ENCODE results near the gene SAMM50. TPM values are rescaled to one million over a fixed set of nuclear protein-coding genes. Genes with fewer than 3 reads are reported as not detected.
"Not testable (repeated sequence)": the region's sequence is repeated elsewhere in the genome, so short reads cannot be mapped to it uniquely, and the experiment has no call there.

SAMM50 gene
- total RNA-seq, 1 experiment from 2014 or later = 57.5 TPM

GRCh38 chr22:44000123-44000522, 44.9 kb downstream of the SAMM50 start:
- no peak for DNase-seq (ENCODE audit: low read depth)

- DNase-seq (ENCODE audit: low read depth) = no peak
Observed at GRCh38 chr22:44001521-44001920, 46.3 kb downstream of the SAMM50 start.

- DNase-seq (ENCODE audit: low read depth) = no peak
Observed at GRCh38 chr22:44002324-44002723, 47.1 kb downstream of the SAMM50 start.

- no peak for DNase-seq (ENCODE audit: low read depth)
Observed at GRCh38 chr22:44002997-44003396, 47.8 kb downstream of the SAMM50 start.

GRCh38 chr22:44003405-44004103, 48.3 kb downstream of the SAMM50 start:
- no peak for DNase-seq (ENCODE audit: low read depth)

GRCh38 chr22:44004104-44004460, 48.8 kb downstream of the SAMM50 start:
- no peak for DNase-seq (ENCODE audit: low read depth)

GRCh38 chr22:44005524-44005923, 50.3 kb downstream of the SAMM50 start:
- no peak for DNase-seq (ENCODE audit: low read depth)

- DNase-seq (ENCODE audit: low read depth) = no peak
Observed at GRCh38 chr22:44012162-44012561, 56.9 kb downstream of the SAMM50 start.

GRCh38 chr22:44012591-44012990, 57.3 kb downstream of the SAMM50 start:
- no peak for DNase-seq (ENCODE audit: low read depth)

GRCh38 chr22:44014241-44014640, 59.0 kb downstream of the SAMM50 start:
- no peak for DNase-seq (ENCODE audit: low read depth)

- not testable (repeated sequence) for DNase-seq (ENCODE audit: low read depth)
Observed at GRCh38 chr22:44016586-44016985, 61.3 kb downstream of the SAMM50 start.

GRCh38 chr22:44018594-44018993, 63.4 kb downstream of the SAMM50 start:
- DNase-seq (ENCODE audit: low read depth) = no peak

GRCh38 chr22:44019416-44019815, 64.2 kb downstream of the SAMM50 start:
- DNase-seq (ENCODE audit: low read depth) = no peak

- no peak for DNase-seq (ENCODE audit: low read depth)
Observed at GRCh38 chr22:44019846-44020245, 64.6 kb downstream of the SAMM50 start.

- DNase-seq (ENCODE audit: low read depth) = peak; percentile 69
Observed at GRCh38 chr22:44020981-44021380, 65.7 kb downstream of the SAMM50 start.

- peak; percentile 46 for DNase-seq (ENCODE audit: low read depth)
Observed at GRCh38 chr22:44023404-44024287, 68.4 kb downstream of the SAMM50 start.

- peak; percentile 20 for DNase-seq (ENCODE audit: low read depth)
Observed at GRCh38 chr22:44024288-44024921, 69.2 kb downstream of the SAMM50 start, which contains the start of gene PARVB. Gene PARVB (plus strand): TSS chr22:44024302. CDS start chr22:44024340, 38 bp downstream.

- no peak for DNase-seq (ENCODE audit: low read depth)
Observed at GRCh38 chr22:44025171-44026065, 70.2 kb downstream of the SAMM50 start.

- DNase-seq (ENCODE audit: low read depth) = no peak
Observed at GRCh38 chr22:44026066-44026629, 70.9 kb downstream of the SAMM50 start.

GRCh38 chr22:44026630-44027511, 71.6 kb downstream of the SAMM50 start:
- DNase-seq (ENCODE audit: low read depth) = peak; percentile 72
